Measurements from ENCODE around the gene TNFRSF14.

GRCh38 chr1:2538872-2539271 is 17.3 kb upstream of the TNFRSF14 start:
- TF ChIP-seq CTCF (IDR thresholded peaks at IDR 0.05): no peak
- no peak for TF ChIP-seq POLR2A (IDR thresholded peaks at IDR 0.05)

Data from body of pancreas (tissue), 4 donors.